WTC11 (cell line): Measurements from ENCODE around the gene ACSBG1. TPM values are rescaled to one million over a fixed set of nuclear protein-coding genes. Genes with fewer than 3 reads are reported as not detected.

Experiments
- ATAC-seq: fragments of 200-7000 bp; cut with Tn5 transposase; 2 replicates; pipeline ENCODE4 v1.10.0; 2021; ENCODE audit warnings: mild to moderate bottlenecking, moderate library complexity
- CTCF ChIA-PET: fragments of 300-600 bp; sonication (Branson Sonifier 250); formaldehyde crosslinking; loops from one replicate; lab custom pipeline; 2021; ENCODE audit warnings: antibody characterized with exemption; lab: Charles Lee
- POLR2A ChIA-PET: fragments of 350-600 bp; sonication (Branson Sonifier 250); formaldehyde crosslinking; loops from one replicate; lab custom pipeline; 2021; ENCODE audit warnings: antibody characterized with exemption; lab: Charles Lee
- DNase-seq: peaks from one replicate; pipeline ENCODE4 v3.0.0; 2021; ENCODE audit warnings: low spot score
- H3K27ac Mint-ChIP-seq: 2 replicates; pipeline ENCODE4 v1.8.0; 2021; ENCODE audit warnings: mixed read lengths
- H3K27me3 Mint-ChIP-seq: 2 replicates; pipeline ENCODE4 v1.8.0; 2021; ENCODE audit warnings: low read depth, mild to moderate bottlenecking, moderate library complexity, mixed read lengths
- H3K36me3 Mint-ChIP-seq: 2 replicates; pipeline ENCODE4 v1.8.0; 2021; ENCODE audit warnings: mixed read lengths
- H3K4me1 Mint-ChIP-seq: 2 replicates; pipeline ENCODE4 v1.8.0; 2022; ENCODE audit warnings: mixed read lengths
- H3K4me3 Mint-ChIP-seq: 2 replicates; pipeline ENCODE4 v1.8.0; 2021; ENCODE audit warnings: mild to moderate bottlenecking, moderate library complexity, mixed read lengths
- H3K9me3 Mint-ChIP-seq: 2 replicates; pipeline ENCODE4 v1.8.0; 2021; ENCODE audit warnings: mixed read lengths
- ATF3 ChIP-seq: sonication (generic); formaldehyde crosslinking; conservative IDR thresholded peaks from 2 replicates; pipeline ENCODE4 v1.8.1; 2022; ENCODE audit warnings: mild to moderate bottlenecking, missing genetic modification reagents
- CDX4 ChIP-seq: fragments of 250-450 bp; sonication (Bioruptor Pico); IDR thresholded peaks from 2 replicates; pipeline ENCODE4 v1.9.0; 2021; ENCODE audit warnings: moderate library complexity, mild to moderate bottlenecking, inconsistent platforms, borderline replicate concordance
- CREB1 ChIP-seq: sonication (generic); formaldehyde crosslinking; IDR thresholded peaks from 2 replicates; pipeline ENCODE4 v1.8.0; 2023; ENCODE audit warnings: mild to moderate bottlenecking, missing genetic modification reagents
- E2F4 ChIP-seq: sonication (generic); formaldehyde crosslinking; IDR thresholded peaks from 2 replicates; pipeline ENCODE4 v1.8.1; 2022; ENCODE audit warnings: low read depth, mild to moderate bottlenecking, moderate library complexity, missing genetic modification reagents, borderline replicate concordance
- FOXJ3 ChIP-seq: sonication (generic); formaldehyde crosslinking; IDR thresholded peaks from 2 replicates; pipeline ENCODE4 v1.9.0; 2021; ENCODE audit warnings: missing genetic modification reagents, mild to moderate bottlenecking, borderline replicate concordance
- GTF2I ChIP-seq: fragments of 250-450 bp; sonication (Bioruptor Pico); conservative IDR thresholded peaks from 2 replicates; pipeline ENCODE4 v1.4.0; 2021; ENCODE audit warnings: mild to moderate bottlenecking
- HMGA2 ChIP-seq: fragments of 250-450 bp; sonication (Bioruptor Pico); IDR thresholded peaks from 2 replicates; pipeline ENCODE4 v1.4.0; 2021; ENCODE audit warnings: mild to moderate bottlenecking, moderate library complexity
- HMGXB4 ChIP-seq: sonication (generic); formaldehyde crosslinking; IDR thresholded peaks from 2 replicates; pipeline ENCODE4 v1.8.1; 2023; ENCODE audit warnings: mild to moderate bottlenecking, moderate library complexity, missing genetic modification reagents
- IRF1 ChIP-seq: sonication (generic); formaldehyde crosslinking; IDR thresholded peaks from 2 replicates; pipeline ENCODE4 v1.8.0; 2023; ENCODE audit warnings: missing genetic modification reagents
- JAZF1 ChIP-seq: fragments of 250-450 bp; sonication (Bioruptor Pico); IDR thresholded peaks from 2 replicates; pipeline ENCODE4 v1.9.0; 2021; ENCODE audit warnings: moderate library complexity, mild to moderate bottlenecking, inconsistent platforms
- JUN ChIP-seq: sonication (generic); formaldehyde crosslinking; IDR thresholded peaks from 2 replicates; pipeline ENCODE4 v1.8.0; 2023; ENCODE audit warnings: mild to moderate bottlenecking, missing genetic modification reagents
- KAT7 ChIP-seq: sonication (generic); formaldehyde crosslinking; IDR thresholded peaks from 2 replicates; pipeline ENCODE4 v1.8.1; 2023; ENCODE audit warnings: missing genetic modification reagents, mild to moderate bottlenecking, borderline replicate concordance
- MXD4 ChIP-seq: fragments of 250-450 bp; sonication (Bioruptor Pico); IDR thresholded peaks from 2 replicates; pipeline ENCODE4 v1.8.0; 2021; ENCODE audit warnings: mild to moderate bottlenecking, moderate library complexity, borderline replicate concordance
- NR2C2 ChIP-seq: sonication (generic); formaldehyde crosslinking; IDR thresholded peaks from 2 replicates; pipeline ENCODE4 v1.8.0; 2022; ENCODE audit warnings: mild to moderate bottlenecking, missing genetic modification reagents
- OVOL2 ChIP-seq: fragments of 250-450 bp; sonication (Bioruptor Pico); IDR thresholded peaks from 2 replicates; pipeline ENCODE4 v1.9.0; 2021; ENCODE audit warnings: mild to moderate bottlenecking, borderline replicate concordance
- SMAD3 ChIP-seq: sonication (generic); formaldehyde crosslinking; IDR thresholded peaks from 2 replicates; pipeline ENCODE4 v1.8.0; 2022; ENCODE audit warnings: missing genetic modification reagents, mild to moderate bottlenecking, borderline replicate concordance
- SMAD4 ChIP-seq: sonication (generic); formaldehyde crosslinking; IDR thresholded peaks from 2 replicates; pipeline ENCODE4 v1.8.0; 2022; ENCODE audit warnings: mild to moderate bottlenecking, missing genetic modification reagents
- USF1 ChIP-seq: sonication (generic); formaldehyde crosslinking; IDR thresholded peaks from 2 replicates; pipeline ENCODE4 v1.8.0; 2022; ENCODE audit warnings: mild to moderate bottlenecking, missing genetic modification reagents
- ZNF121 ChIP-seq: sonication (generic); formaldehyde crosslinking; IDR thresholded peaks from 2 replicates; pipeline ENCODE4 v1.8.0; 2023; ENCODE audit warnings: missing genetic modification reagents
- ZNF138 ChIP-seq: sonication (generic); formaldehyde crosslinking; conservative IDR thresholded peaks from 2 replicates; pipeline ENCODE4 v1.8.1; 2022; ENCODE audit warnings: mild to moderate bottlenecking, moderate library complexity, missing genetic modification reagents
- ZNF263 ChIP-seq: sonication (generic); formaldehyde crosslinking; IDR thresholded peaks from 2 replicates; pipeline ENCODE4 v1.8.1; 2022; ENCODE audit warnings: low read depth, mild to moderate bottlenecking, moderate library complexity, missing genetic modification reagents
- ZNF425 ChIP-seq: fragments of 250-450 bp; sonication (Bioruptor Pico); conservative IDR thresholded peaks from 2 replicates; pipeline ENCODE4 v1.9.0; 2021; ENCODE audit warnings: mild to moderate bottlenecking
- ZNF532 ChIP-seq: fragments of 250-450 bp; sonication (Bioruptor Pico); IDR thresholded peaks from 2 replicates; pipeline ENCODE4 v1.9.0; 2021; ENCODE audit warnings: mild to moderate bottlenecking, borderline replicate concordance
- total RNA-seq: library from RNA; stranded (reverse); gene quantifications from 3 replicates; pipeline ENCODE4 v1.2.3, GENCODE V29; 2021

Gene ACSBG1
- total RNA-seq, 1 experiment from 2014 or later: 5.8 TPM

GRCh38 chr15:78170848-78171773 is 63.3 kb downstream of the ACSBG1 start:
- peaks cover 39% of the 10 kb centered on the region for H3K36me3 Mint-ChIP-seq
- H3K27me3 Mint-ChIP-seq: no peaks in the 10 kb centered on the region
- no peak overlapping the region for H3K27ac Mint-ChIP-seq
- H3K4me1 Mint-ChIP-seq: no peaks in the 10 kb centered on the region
- H3K9me3 Mint-ChIP-seq: no peaks in the 10 kb centered on the region
- ATAC-seq (no peak), DNase-seq (no peak)
- no peak overlapping the region for H3K4me3 Mint-ChIP-seq
- CTCF ChIA-PET: interaction anchor here (1.4 to 2.7 kb wide), 4 partner anchors 25 to 58 kb away, joined by 3 to 11 read pairs (median 4); partner anchors contain the start of gene CIB2
- no peak for TF ChIP-seq ZNF263 (CRISPR knock-in tag)
- TF ChIP-seq ZNF121: no peak
- TF ChIP-seq ZNF532 (CRISPR knock-in tag): no peak
- no peak for TF ChIP-seq SMAD4 (CRISPR knock-in tag)
- no peak for TF ChIP-seq HMGA2
- TF ChIP-seq E2F4 (CRISPR knock-in tag): no peak
- TF ChIP-seq ZNF138: no peak
- no peak for TF ChIP-seq KAT7 (CRISPR knock-in tag)
- TF ChIP-seq FOXJ3 (CRISPR knock-in tag): no peak
- no peak for TF ChIP-seq CDX4 (CRISPR knock-in tag)
- TF ChIP-seq IRF1 (CRISPR knock-in tag): no peak
- no peak for TF ChIP-seq SMAD3 (CRISPR knock-in tag)
- TF ChIP-seq USF1: no peak
- no peak for TF ChIP-seq GTF2I (CRISPR knock-in tag)
- POLR2A ChIA-PET: no interaction called here

- ATAC-seq (no peak), DNase-seq (no peak)
- no peaks in the 10 kb centered on the region for H3K27me3 Mint-ChIP-seq
- no peak overlapping the region for H3K4me3 Mint-ChIP-seq
- CTCF ChIA-PET: no interaction called here
- no peak overlapping the region for H3K27ac Mint-ChIP-seq
- H3K9me3 Mint-ChIP-seq: no peaks in the 10 kb centered on the region
- H3K4me1 Mint-ChIP-seq: no peaks in the 10 kb centered on the region
- POLR2A ChIA-PET: no interaction called here
- H3K36me3 Mint-ChIP-seq: peaks cover 51% of the 10 kb centered on the region
- TF ChIP-seq CREB1 (CRISPR knock-in tag) (no peak), ZNF425 (no peak), OVOL2 (CRISPR knock-in tag) (no peak), MXD4 (no peak), HMGA2 (no peak), JUN (CRISPR knock-in tag) (no peak), HMGXB4 (CRISPR knock-in tag) (no peak), ATF3 (CRISPR knock-in tag) (no peak), JAZF1 (CRISPR knock-in tag) (no peak), NR2C2 (CRISPR knock-in tag) (no peak)
Measured at GRCh38 chr15:78168608-78169007, 65.8 kb downstream of the ACSBG1 start.
